ENCODE results near the gene KNG1.
A peak's percentile ranks its signal among the peaks of the same experiment; 100 is the strongest.
"Not testable (repeated sequence)": the region's sequence is repeated elsewhere in the genome, so short reads cannot be mapped to it uniquely, and the experiment has no call there.

Gene KNG1

DNA sequence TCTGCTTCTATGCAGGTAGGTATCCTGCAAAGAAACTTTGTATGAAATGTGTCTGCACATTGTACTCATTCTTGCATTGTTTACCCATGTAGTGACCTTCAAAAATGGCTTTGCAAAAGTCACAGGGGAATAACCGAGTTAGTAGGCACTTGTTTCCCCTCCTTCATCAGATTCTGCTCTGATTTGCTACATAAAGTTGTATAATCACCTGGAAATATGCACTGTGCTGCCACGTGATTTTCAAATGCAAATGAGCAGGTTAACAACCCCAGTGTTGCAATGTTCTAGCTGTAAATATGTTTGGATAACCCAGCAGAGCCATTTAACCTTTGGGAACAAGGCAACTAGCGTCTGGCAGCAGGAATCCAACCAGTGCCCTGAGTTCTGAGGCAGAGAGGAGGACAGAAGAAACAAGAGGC lies at the start of gene KNG1:
TSS of gene KNG1 (plus strand) at position 321 of the 419 bp plus-strand sequence. CDS start 184 bp downstream, outside the sequence.
- DNase-seq = no peak

DNA sequence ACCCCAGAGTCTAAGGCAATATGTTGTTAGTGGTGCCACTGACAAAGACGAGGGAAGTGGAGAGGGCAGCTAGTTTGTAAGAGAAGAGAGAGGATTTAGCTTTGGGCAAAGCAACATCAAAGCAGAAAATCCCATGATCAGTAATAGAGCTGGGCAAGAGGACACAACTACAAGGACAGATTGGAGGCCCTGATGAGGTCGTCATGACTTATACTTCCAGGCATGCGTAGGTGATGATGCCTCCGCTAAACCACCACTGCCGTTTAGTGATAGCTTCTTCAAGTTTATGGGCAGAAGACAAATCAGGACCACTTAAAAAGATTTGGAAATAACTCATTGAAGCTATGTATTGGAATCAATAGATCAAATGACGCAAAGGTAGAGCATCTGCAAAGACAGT lies 48.7 kb upstream of the KNG1 start:
- DNase-seq = no peak

- no peak for DNase-seq
Measured at GRCh38 chr3:186669378-186670084, 47.6 kb upstream of the KNG1 start.

DNA sequence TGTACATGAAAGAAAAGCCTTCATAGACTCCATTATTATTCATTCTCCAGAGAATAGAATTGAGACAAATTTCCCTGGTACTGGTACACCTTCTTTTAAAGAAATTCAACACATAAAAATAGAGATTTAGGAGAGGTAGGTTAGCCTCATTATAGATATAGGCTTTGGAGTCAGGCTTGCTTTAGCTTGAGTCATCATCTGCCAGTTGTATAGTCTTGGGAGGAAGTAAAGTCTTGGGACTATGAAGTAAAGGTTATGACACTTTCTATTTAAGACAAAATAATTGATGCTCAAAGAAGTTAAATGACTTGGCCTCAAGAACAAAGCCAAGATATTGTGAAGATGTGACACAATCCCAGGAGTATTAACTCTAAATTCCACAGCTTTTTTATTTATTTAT lies 47.0 kb upstream of the KNG1 start:
- DNase-seq = no peak

DNA sequence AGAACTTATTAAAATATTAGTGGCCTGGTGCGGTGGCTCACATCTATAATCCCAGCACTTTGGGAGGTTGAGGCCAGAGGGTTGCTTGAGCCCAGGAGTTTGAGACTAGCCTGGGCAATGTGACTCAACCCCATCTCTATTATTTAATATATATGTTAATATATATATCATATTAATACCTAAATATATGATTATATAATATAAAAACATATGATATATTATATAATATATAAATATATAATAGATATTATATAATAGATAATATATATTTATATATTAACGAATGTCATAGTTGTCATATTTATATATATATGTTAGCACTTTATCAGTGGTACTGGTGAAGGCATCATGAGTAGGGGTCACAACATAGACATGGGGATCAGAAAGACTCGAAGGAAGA lies 46.1 kb upstream of the KNG1 start:
- no peak for DNase-seq

- DNase-seq = no peak
Measured at GRCh38 chr3:186678604-186679003, 38.6 kb upstream of the KNG1 start.

DNA sequence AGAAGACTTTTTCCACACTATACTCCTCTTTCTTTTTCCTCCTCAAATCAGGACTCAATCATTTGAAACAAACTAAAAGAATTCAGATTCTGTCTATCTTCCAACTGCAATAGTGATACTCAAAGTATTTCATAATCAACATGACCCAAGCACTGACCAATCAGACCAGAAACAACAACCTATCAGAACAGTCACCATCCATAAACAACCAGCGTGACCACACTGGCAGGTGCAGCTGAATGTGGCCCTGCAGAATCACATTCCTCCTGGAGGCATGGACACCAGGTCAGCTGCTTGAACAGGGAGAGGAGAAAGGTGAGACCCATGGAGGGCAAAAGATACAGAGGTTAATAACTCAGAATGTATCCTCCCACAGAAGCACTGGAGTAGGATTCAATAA lies 38.0 kb upstream of the KNG1 start:
- DNase-seq = no peak

GRCh38 chr3:186680869-186681268 lies 36.3 kb upstream of the KNG1 start:
- no peak for DNase-seq

- DNase-seq = no peak
Measured at GRCh38 chr3:186682812-186683211, 34.3 kb upstream of the KNG1 start.

GRCh38 chr3:186683979-186684378 lies 33.2 kb upstream of the KNG1 start:
- DNase-seq = no peak

GRCh38 chr3:186686475-186686874 lies 30.7 kb upstream of the KNG1 start:
- peak in 1 of 2 donors; percentile 3 for DNase-seq

GRCh38 chr3:186687120-186687651 lies 30.0 kb upstream of the KNG1 start:
- no peak for DNase-seq

- not testable (repeated sequence) for DNase-seq
Measured at GRCh38 chr3:186690304-186690703, 26.9 kb upstream of the KNG1 start.

DNA sequence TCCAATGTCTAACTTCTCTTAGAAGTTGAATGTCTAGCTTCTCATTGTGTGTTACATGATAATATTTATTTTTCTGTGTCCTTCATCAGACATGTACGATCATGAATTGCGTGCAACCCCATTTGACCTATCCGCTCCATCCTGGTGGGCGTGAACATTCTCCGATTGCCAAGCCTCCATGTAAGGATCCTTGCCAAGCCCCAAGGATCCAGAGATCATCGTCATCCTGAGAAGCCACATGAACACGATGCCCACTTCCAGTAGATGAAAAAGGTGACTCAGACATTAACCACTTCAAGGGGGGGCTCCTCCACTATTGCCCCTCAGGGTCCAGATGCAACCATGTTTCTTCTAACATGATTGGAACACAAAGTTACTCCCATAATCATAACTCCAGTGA lies 25.5 kb upstream of the KNG1 start:
- DNase-seq = no peak

DNA sequence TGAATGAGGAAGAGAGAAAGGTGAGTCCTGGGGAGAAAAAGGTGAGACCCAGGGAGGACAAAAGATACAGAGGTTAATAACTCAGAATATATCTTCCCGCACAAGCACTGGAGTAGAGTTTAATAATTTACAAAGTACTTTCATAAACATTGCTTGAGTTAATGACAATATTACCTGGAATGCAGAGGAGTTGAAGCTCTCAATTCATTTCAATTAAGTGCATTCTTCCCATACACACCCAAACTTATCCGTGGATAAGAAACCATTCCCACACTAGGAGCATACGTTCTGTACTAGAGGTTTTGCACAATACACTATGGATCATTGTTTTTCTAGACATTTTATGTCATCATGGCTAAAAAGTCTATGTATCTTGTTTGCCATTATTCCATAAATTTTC lies 23.3 kb upstream of the KNG1 start:
- DNase-seq = no peak

GRCh38 chr3:186694288-186695032 lies 22.7 kb upstream of the KNG1 start:
- DNase-seq = no peak

DNA sequence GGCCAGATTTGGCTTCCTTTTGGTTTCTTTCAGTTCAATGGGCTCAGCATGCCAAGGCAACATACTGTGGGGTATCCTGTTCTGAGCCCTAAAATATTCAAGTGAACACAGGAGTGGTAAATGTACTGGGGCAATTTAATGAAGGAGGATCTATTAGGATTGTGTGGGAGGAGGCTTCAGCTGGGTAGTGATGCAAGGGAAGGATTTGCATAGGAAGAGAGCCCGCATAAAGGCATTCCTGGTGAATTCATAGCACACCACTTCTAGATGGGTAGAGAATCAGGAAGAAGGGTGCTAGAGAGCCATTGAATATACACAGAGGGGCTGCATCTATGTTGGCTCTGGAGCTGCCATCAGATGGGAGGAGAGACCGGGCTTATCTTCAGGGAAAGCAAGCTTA lies 20.6 kb upstream of the KNG1 start:
- DNase-seq = no peak

- no peak for DNase-seq
Measured at GRCh38 chr3:186697510-186697909, 19.6 kb upstream of the KNG1 start.

DNA sequence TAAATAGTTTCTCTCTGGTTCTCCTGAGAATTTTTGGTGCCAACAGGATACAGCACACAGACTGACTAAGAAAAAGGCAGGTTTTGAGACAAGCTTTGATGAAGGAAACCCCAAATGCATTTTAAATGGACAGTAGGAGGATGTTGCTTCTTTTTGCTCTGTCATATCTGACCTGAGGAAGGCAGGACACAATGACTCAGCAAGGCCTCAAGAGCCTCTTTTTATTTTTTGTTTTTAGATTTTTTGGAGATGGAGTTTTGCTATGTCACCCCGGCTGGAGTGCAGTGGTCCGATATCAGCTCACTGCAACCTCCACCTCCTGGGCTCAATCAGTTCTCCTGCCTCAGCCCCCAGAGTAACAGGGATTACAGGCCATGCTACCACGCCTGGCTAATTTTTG lies 16.9 kb upstream of the KNG1 start:
- no peak for DNase-seq

DNA sequence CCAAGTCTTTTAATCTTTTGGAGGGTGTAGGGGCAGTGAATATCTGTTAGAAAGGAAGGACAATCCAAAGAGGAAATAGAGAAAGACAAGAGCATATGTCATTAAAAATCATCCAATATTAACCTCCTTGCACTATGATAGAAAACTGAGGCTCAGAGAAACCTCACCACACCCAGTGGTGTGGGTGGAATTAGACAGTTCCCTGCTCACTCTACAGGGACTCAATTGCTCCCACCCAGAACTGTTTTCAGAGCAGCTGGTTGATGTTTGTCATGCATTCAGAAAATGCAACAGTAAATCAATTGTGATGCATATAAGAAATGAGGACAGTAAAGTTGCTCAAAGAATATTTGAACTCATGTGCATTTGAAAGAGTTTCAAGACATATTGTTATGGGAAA lies 14.7 kb upstream of the KNG1 start:
- DNase-seq = not testable (repeated sequence)

- peak; percentile 28 to 59 for DNase-seq
Measured at GRCh38 chr3:186705882-186706780, 11.0 kb upstream of the KNG1 start.

DNA sequence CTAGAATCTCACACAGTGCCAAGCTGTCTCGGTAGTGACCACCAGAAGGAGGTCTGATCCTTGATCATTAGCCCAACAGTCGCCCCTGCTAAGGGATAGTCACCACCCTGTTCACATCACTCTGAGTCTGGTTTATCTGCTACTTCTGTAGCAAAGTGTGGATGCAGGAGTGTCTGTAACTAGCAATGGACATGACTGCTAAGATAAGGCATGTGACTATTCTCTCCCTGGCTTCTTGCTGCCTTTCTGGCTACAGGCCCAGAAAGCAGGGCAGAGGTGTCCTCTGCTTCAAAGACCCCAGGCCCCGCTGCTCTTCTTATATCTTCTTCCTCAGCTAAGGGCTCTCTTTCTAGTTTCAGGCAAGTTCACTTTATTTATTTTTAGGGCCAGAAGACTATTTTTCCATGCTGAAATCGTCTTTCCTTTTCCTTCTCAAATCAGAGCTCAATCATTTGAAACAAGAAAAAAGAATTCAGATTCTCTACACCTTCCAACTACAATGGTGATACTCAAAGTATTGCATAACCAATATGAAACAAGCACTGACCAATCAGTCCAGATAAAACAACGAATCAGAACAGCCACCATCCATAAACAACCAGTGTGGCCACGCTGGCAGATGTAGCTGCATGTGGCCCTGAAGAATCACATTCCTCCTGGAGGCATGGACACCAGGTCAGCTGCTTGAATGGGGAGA lies 8.0 kb upstream of the KNG1 start:
- no peak for DNase-seq

GRCh38 chr3:186710694-186711093 lies 6.5 kb upstream of the KNG1 start:
- DNase-seq = not testable (repeated sequence)

All from CD4-positive, alpha-beta T cell treated with Interleukin-1 beta for 1 hour (primary cell).